Stomach (tissue), 4 donors: Measurements from ENCODE around the gene VWA5A.

Experiments
- EP300 ChIP-seq: sonication (generic); formaldehyde crosslinking; IDR thresholded peaks from one replicate; pipeline ENCODE4 v1.6.1; 2017; ENCODE audit warnings: antibody characterized with exemption
- POLR2AphosphoS5 ChIP-seq, 3 donors: sonication (generic); formaldehyde crosslinking; IDR thresholded peaks; one replicate each; pipeline ENCODE4 v1.6.1; 2016; ENCODE audit warnings: antibody characterized with exemption in 3 of 3
- TF ChIP-seq, protein P1 (sequence below), 7 experiments: fragments of 450-650 bp in 4 of 7; fragments of 200-600 bp in 3 of 7; sonication (generic) in 3 of 7; IDR thresholded peaks; one replicate each; pipeline ENCODE4 v1.5.1; 2016 to 2019; ENCODE audit warnings: antibody characterized with exemption in 7 of 7, control low read depth in 2 of 7, mild to moderate bottlenecking in 1 of 7

DNA sequence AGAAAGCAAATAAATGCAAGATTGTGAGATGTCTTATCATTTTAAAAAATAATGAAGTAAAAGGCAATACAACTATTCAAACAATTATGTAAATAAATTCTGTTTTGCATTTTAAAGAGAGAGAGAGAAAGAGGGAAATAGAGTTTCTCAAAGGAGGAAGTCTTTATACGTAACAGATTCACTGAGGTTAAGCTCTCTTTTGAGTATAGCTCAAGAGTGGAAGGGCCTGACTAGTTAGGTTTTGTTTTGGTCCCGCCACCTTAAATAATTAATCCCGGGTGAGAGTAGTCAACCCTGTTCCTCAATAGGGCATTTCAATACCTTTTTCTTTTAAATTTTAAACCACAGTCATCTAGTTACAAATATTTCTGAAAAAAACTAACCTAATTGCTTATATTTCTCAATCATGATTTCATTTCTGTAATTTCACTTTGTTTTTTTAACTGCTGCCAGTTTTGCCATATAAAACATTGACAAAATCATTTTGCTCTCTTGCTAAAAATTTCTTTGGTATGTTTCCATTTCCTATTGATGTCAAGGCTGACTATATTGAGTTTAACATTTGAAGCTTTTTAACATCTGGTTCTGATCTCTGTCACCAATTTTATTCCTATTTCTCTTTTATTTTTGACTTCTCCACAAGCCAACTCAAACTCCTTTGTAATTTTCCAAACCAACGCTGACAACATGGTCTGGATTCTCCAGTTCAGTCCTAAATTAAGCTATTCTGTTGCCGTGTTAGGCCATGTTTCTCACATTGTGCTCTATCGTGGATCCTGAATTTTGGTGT is 78.2 kb downstream of the VWA5A start:
- TF ChIP-seq EP300, result no peak
- TF ChIP-seq, protein P1, sequence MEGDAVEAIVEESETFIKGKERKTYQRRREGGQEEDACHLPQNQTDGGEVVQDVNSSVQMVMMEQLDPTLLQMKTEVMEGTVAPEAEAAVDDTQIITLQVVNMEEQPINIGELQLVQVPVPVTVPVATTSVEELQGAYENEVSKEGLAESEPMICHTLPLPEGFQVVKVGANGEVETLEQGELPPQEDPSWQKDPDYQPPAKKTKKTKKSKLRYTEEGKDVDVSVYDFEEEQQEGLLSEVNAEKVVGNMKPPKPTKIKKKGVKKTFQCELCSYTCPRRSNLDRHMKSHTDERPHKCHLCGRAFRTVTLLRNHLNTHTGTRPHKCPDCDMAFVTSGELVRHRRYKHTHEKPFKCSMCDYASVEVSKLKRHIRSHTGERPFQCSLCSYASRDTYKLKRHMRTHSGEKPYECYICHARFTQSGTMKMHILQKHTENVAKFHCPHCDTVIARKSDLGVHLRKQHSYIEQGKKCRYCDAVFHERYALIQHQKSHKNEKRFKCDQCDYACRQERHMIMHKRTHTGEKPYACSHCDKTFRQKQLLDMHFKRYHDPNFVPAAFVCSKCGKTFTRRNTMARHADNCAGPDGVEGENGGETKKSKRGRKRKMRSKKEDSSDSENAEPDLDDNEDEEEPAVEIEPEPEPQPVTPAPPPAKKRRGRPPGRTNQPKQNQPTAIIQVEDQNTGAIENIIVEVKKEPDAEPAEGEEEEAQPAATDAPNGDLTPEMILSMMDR (IDR thresholded peaks at IDR 0.05), result no peak
- no peak for TF ChIP-seq POLR2AphosphoS5 (IDR thresholded peaks at IDR 0.05)
